IMR-90 (cell line): Measurements from ENCODE around the gene PLVAP. TPM values are rescaled to one million over a fixed set of nuclear protein-coding genes. Genes with fewer than 3 reads are reported as not detected.

Experiments
- ATAC-seq: fragments of 200-7000 bp; cut with Tn5 transposase; 2 replicates; pipeline ENCODE4 v1.9.1; 2020; ENCODE audit warnings: low read depth, mild to moderate bottlenecking, moderate library complexity
- BruUV-seq: library from RNA; stranded (reverse); fragments of 400-500 nt; replicated peaks from 2 replicates; lab custom pipeline; 2021; lab: Mats Ljungman, UMichigan
- CTCF ChIA-PET: fragments of 300-600 bp; formaldehyde crosslinking; extraction: SDS; loops from one replicate; lab custom pipeline; 2021; ENCODE audit warnings: antibody characterized with exemption; lab: Yijun Ruan, JAX
- POLR2A ChIA-PET: fragments of 300-600 bp; sonication (Branson Sonifier 250); formaldehyde crosslinking; loops from one replicate; lab custom pipeline; 2022; ENCODE audit warnings: antibody characterized with exemption; ENCODE audit not compliant: unreplicated experiment; lab: Charles Lee
- DNase-seq: peaks from one replicate; pipeline ENCODE4 v3.0.0; 2013
- H2AFZ ChIP-seq: replicated peaks from 2 replicates; pipeline ENCODE3; 2013; ENCODE audit warnings: low read length, mild to moderate bottlenecking; ENCODE audit not compliant: poor library complexity
- H2AK5ac ChIP-seq: 2 replicates; pipeline ENCODE4 v1.6.1; 2013; ENCODE audit warnings: low read depth, low read length, inconsistent platforms
- H2AK9ac ChIP-seq: replicated peaks from 2 replicates; pipeline ENCODE3; 2013; ENCODE audit warnings: mild to moderate bottlenecking, low read depth, low read length, moderate library complexity; ENCODE audit not compliant: poor library complexity
- H2BK120ac ChIP-seq: 2 replicates; pipeline ENCODE4 v1.6.1; 2013; ENCODE audit warnings: low read depth, low read length, inconsistent platforms
- H2BK15ac ChIP-seq: 3 replicates; pipeline ENCODE4 v1.6.1; 2013; ENCODE audit warnings: low read depth, low read length, inconsistent platforms
- H2BK20ac ChIP-seq: 2 replicates; pipeline ENCODE4 v1.6.1; 2013; ENCODE audit warnings: low read depth, mild to moderate bottlenecking, inconsistent platforms, low read length, moderate library complexity
- H2BK5ac ChIP-seq: 2 replicates; pipeline ENCODE4 v1.6.1; 2013; ENCODE audit warnings: mild to moderate bottlenecking, low read depth, low read length, inconsistent platforms; ENCODE audit not compliant: poor library complexity, severe bottlenecking
- H3K14ac ChIP-seq: replicated peaks from 2 replicates; pipeline ENCODE4 v1.6.1; 2013; ENCODE audit warnings: low read depth, low read length, inconsistent platforms
- H3K18ac ChIP-seq: 2 replicates; pipeline ENCODE4 v1.6.1; 2013; ENCODE audit warnings: low read depth, low read length, control low read depth
- H3K23ac ChIP-seq: 2 replicates; pipeline ENCODE4 v1.6.1; 2013; ENCODE audit warnings: low read depth, low read length, inconsistent platforms
- H3K27ac ChIP-seq: 2 replicates; pipeline ENCODE4 v1.5.1; 2013; ENCODE audit warnings: mild to moderate bottlenecking, control low read depth, low read length; ENCODE audit not compliant: insufficient read depth
- H3K27me3 ChIP-seq: 2 replicates; pipeline ENCODE4 v1.6.1; 2013; ENCODE audit warnings: low read length; ENCODE audit not compliant: control insufficient read depth, insufficient read depth
- H3K36me3 ChIP-seq: 2 replicates; pipeline ENCODE4 v1.6.1; 2013; ENCODE audit warnings: low read length, mixed read lengths; ENCODE audit not compliant: control insufficient read depth, insufficient read depth
- H3K4ac ChIP-seq: 2 replicates; pipeline ENCODE4 v1.6.1; 2013; ENCODE audit warnings: low read depth, low read length, inconsistent platforms
- H3K4me1 ChIP-seq: 2 replicates; pipeline ENCODE4 v1.6.1; 2013; ENCODE audit warnings: low read length, mixed read lengths; ENCODE audit not compliant: control insufficient read depth, insufficient read depth
- H3K4me2 ChIP-seq: 2 replicates; pipeline ENCODE4 v1.6.1; 2013; ENCODE audit warnings: low read depth, mild to moderate bottlenecking, control low read depth, low read length, moderate library complexity
- H3K4me3 ChIP-seq: 2 replicates; pipeline ENCODE4 v1.5.1; 2013; ENCODE audit warnings: low read depth, mild to moderate bottlenecking, control low read depth, low read length, moderate library complexity; ENCODE audit not compliant: insufficient read depth
- H3K56ac ChIP-seq: 2 replicates; pipeline ENCODE4 v1.6.1; 2013; ENCODE audit warnings: low read length, inconsistent platforms; ENCODE audit not compliant: insufficient read depth; ENCODE audit errors: extremely low read depth
- H3K79me1 ChIP-seq, 2 experiments: 2 replicates each; pipeline ENCODE4 v1.6.1; 2013; ENCODE audit warnings: low read length in 2 of 2, inconsistent platforms in 1 of 2, low read depth in 1 of 2
- H3K9ac ChIP-seq: 2 replicates; pipeline ENCODE4 v1.6.1; 2013; ENCODE audit warnings: low read depth, low read length, control low read depth
- H3K9me1 ChIP-seq: 2 replicates; pipeline ENCODE4 v1.6.1; 2013; ENCODE audit warnings: low read length, inconsistent platforms; ENCODE audit not compliant: insufficient read depth
- H3K9me3 ChIP-seq: 2 replicates; pipeline ENCODE4 v1.6.1; 2013; ENCODE audit warnings: low read length; ENCODE audit not compliant: control insufficient read depth, insufficient read depth
- H4K20me1 ChIP-seq: 2 replicates; pipeline ENCODE4 v1.6.1; 2013; ENCODE audit warnings: low read length, inconsistent platforms; ENCODE audit not compliant: insufficient read depth
- H4K5ac ChIP-seq: 2 replicates; pipeline ENCODE4 v1.6.1; 2013; ENCODE audit warnings: mild to moderate bottlenecking, low read depth, low read length, control low read depth
- H4K8ac ChIP-seq, 2 experiments: 2 replicates each; pipeline ENCODE4 v1.6.1; 2013; ENCODE audit warnings: low read depth in 2 of 2, low read length in 2 of 2, control low read depth in 1 of 2, inconsistent platforms in 1 of 2
- H4K91ac ChIP-seq: 2 replicates; pipeline ENCODE4 v1.6.1; 2013; ENCODE audit warnings: low read depth, low read length, inconsistent platforms; ENCODE audit not compliant: insufficient read depth
- BHLHE40 ChIP-seq: fragments of 150-350 bp; IDR thresholded peaks from 2 replicates; pipeline ENCODE4 v1.6.1; 2016; ENCODE audit warnings: mild to moderate bottlenecking, low read depth, low read length
- CEBPB ChIP-seq: IDR thresholded peaks from 2 replicates; pipeline ENCODE4 v1.6.1; 2012; ENCODE audit warnings: low read depth, low read length, improper control_type of control experiment
- CHD1 ChIP-seq: IDR thresholded peaks from 2 replicates; pipeline ENCODE4 v1.6.1; 2012; ENCODE audit warnings: low read depth, low read length, improper control_type of control experiment
- MAFK ChIP-seq: IDR thresholded peaks from 2 replicates; pipeline ENCODE4 v1.6.1; 2012; ENCODE audit warnings: low read depth, low read length, improper control_type of control experiment
- MAZ ChIP-seq: IDR thresholded peaks from 2 replicates; pipeline ENCODE4 v1.6.1; 2012; ENCODE audit warnings: low read depth, mild to moderate bottlenecking, low read length, improper control_type of control experiment, moderate library complexity, borderline replicate concordance
- MXI1 ChIP-seq: IDR thresholded peaks from 2 replicates; pipeline ENCODE4 v1.6.1; 2012; ENCODE audit warnings: low read depth, mild to moderate bottlenecking, low read length, moderate library complexity, borderline replicate concordance
- RAD21 ChIP-seq: IDR thresholded peaks from 2 replicates; pipeline ENCODE4 v1.6.1; 2012; ENCODE audit warnings: low read length, improper control_type of control experiment
- RCOR1 ChIP-seq: IDR thresholded peaks from 2 replicates; pipeline ENCODE4 v1.6.1; 2012; ENCODE audit warnings: mild to moderate bottlenecking, low read length, improper control_type of control experiment; ENCODE audit not compliant: insufficient replicate concordance
- RFX5 ChIP-seq: IDR thresholded peaks from 2 replicates; pipeline ENCODE4 v1.8.0; 2012; ENCODE audit warnings: low read depth, mild to moderate bottlenecking, low read length, moderate library complexity
- SMC3 ChIP-seq: fragments of 150-350 bp; IDR thresholded peaks from 2 replicates; pipeline ENCODE4 v1.6.1; 2016; ENCODE audit warnings: low read depth, mild to moderate bottlenecking, antibody characterized with exemption, low read length, moderate library complexity
- WGBS, 2 experiments: methylation state at CpG; one replicate each; pipeline versions ENCODE4 v1.1.5 to v1.1.7; 2013; ENCODE audit warnings: missing lambda C conversion rate in 2 of 2; ENCODE audit not compliant: insufficient read length in 1 of 2; ENCODE audit errors: extremely low coverage in 2 of 2; 5-methylcytosine and 5-hydroxymethylcytosine counted together
- dilution Hi-C: fragments of 300-500 bp; cut with HindIII; formaldehyde crosslinking; loops from one replicate; pipeline ENCODE4 v1.14.3; 2018; ENCODE audit warnings: low sequenced_read_pairs; ENCODE audit not compliant: unreplicated experiment
- in situ Hi-C: fragments of 300-500 bp; cut with MboI; formaldehyde crosslinking; loops from 3 replicates; pipeline ENCODE4 v1.14.3; 2019; ENCODE audit warnings: low sequenced_read_pairs, inconsistent platforms, mixed read lengths
- intact Hi-C: fragments of 100-400 bp; cut with micrococcal nuclease; formaldehyde crosslinking; loops from 2 replicates; pipeline ENCODE4 v1.10.0; 2022
- polyA plus RNA-seq, 3 experiments: library from polyadenylated mRNA; depleted of rRNA; stranded (reverse); fragments of >200 nt; gene quantifications; 2 replicates each; pipeline ENCODE4 v1.2.3, GENCODE V29; 2012; ENCODE audit warnings: low replicate concordance in 1 of 3
- total RNA-seq: library from RNA; depleted of rRNA; stranded (reverse); fragments of >200 nt; gene quantifications from 2 replicates; pipeline ENCODE4 v1.2.3, GENCODE V29; 2012
- TF ChIP-seq, protein P1 (sequence below): fragments of 150-350 bp; IDR thresholded peaks from 2 replicates; pipeline ENCODE4 v1.6.1; 2016; ENCODE audit warnings: low read depth, mild to moderate bottlenecking, low read length, moderate library complexity, borderline replicate concordance
- TF ChIP-seq, protein P2 (sequence below): conservative IDR thresholded peaks from 2 replicates; pipeline ENCODE4 v1.5.1; 2012; ENCODE audit warnings: mild to moderate bottlenecking, low read depth, low read length, improper control_type of control experiment

The PLVAP gene
- total and polyA plus RNA-seq, 2 of the 4 experiments (the other 2 are of a cell fraction) = not detected

DNA sequence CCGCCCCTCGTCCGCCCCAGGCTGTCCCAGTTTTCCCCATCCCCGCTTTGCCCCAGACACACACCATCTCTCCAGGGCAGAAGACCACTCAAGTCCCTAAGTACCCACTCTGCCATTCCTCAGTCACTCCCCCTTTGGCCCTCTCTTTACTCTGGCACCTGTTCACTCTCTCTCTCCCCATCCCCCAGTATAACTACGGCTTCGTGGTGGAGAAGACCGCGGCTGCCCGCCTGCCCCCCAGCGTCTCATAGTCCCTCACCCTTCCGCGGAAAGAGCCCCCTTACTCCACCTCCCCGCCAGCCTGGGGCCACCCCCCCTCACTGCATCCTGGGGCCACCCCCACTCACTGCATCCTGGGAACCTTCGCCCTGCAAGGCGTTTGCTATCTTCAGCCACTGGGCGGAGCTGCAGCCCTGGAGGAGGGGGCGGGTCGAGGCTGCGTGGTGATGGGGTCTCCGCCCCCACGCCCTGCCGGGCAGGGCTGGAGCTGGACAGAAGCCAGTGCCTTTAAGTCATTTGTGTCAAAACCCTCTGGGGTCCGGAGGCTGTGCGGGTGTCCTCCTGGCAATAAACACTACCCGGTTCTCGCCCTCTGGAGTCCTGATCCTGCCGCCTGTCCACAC, 47.7 kb upstream of the PLVAP start:
- in situ Hi-C loops (no loop called here), intact Hi-C loops (no loop called here), dilution Hi-C loops (no loop called here)
- no peak overlapping the region for H2BK5ac ChIP-seq
- no peaks in the 10 kb centered on the region for H3K9me3 ChIP-seq
- no peak overlapping the region for H3K4me3 ChIP-seq
- H3K27ac ChIP-seq = no peak overlapping the region
- H2AK5ac ChIP-seq = no peak overlapping the region
- H2AK9ac ChIP-seq = no peak overlapping the region
- peaks cover 5% of the 10 kb centered on the region; the same call in 1 of the 2 replicates for H3K36me3 ChIP-seq
- 0 out of 2 replicates have a peak, but pooled peaks cover 2% of the 10 kb centered on the region for H3K4me1 ChIP-seq
- H4K20me1 ChIP-seq = no peaks in the 10 kb centered on the region
- no peak overlapping the region for H3K4ac ChIP-seq
- ATAC-seq (peak; percentile 86), DNase-seq (peak; percentile 23)
- BruUV-seq = no TSS peak
- 0 out of 2 replicates have a peak, but pooled peaks cover 3% of the 10 kb centered on the region for H3K9me1 ChIP-seq
- H3K27me3 ChIP-seq = no peaks in the 10 kb centered on the region
- H3K9ac ChIP-seq = no peak overlapping the region
- CTCF ChIA-PET = no interaction called here
- no peak overlapping the region for H2BK20ac ChIP-seq
- H4K5ac ChIP-seq = no peak overlapping the region
- H4K8ac ChIP-seq = no peak overlapping the region
- no peak overlapping the region for H3K23ac ChIP-seq
- H3K14ac ChIP-seq = no peak overlapping the region
- no peak overlapping the region for H4K91ac ChIP-seq
- TF ChIP-seq MAFK (no peak), MXI1 (no peak), MAZ (no peak), SMC3 (no peak), RCOR1 (no peak), BHLHE40 (no peak), RAD21 (peak; percentile 35; the same call in 1 of the 2 replicates), CHD1 (no peak), RFX5 (no peak), CEBPB (no peak)
- TF ChIP-seq, protein P1, sequence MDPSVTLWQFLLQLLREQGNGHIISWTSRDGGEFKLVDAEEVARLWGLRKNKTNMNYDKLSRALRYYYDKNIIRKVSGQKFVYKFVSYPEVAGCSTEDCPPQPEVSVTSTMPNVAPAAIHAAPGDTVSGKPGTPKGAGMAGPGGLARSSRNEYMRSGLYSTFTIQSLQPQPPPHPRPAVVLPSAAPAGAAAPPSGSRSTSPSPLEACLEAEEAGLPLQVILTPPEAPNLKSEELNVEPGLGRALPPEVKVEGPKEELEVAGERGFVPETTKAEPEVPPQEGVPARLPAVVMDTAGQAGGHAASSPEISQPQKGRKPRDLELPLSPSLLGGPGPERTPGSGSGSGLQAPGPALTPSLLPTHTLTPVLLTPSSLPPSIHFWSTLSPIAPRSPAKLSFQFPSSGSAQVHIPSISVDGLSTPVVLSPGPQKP = no peak
- TF ChIP-seq, protein P2, sequence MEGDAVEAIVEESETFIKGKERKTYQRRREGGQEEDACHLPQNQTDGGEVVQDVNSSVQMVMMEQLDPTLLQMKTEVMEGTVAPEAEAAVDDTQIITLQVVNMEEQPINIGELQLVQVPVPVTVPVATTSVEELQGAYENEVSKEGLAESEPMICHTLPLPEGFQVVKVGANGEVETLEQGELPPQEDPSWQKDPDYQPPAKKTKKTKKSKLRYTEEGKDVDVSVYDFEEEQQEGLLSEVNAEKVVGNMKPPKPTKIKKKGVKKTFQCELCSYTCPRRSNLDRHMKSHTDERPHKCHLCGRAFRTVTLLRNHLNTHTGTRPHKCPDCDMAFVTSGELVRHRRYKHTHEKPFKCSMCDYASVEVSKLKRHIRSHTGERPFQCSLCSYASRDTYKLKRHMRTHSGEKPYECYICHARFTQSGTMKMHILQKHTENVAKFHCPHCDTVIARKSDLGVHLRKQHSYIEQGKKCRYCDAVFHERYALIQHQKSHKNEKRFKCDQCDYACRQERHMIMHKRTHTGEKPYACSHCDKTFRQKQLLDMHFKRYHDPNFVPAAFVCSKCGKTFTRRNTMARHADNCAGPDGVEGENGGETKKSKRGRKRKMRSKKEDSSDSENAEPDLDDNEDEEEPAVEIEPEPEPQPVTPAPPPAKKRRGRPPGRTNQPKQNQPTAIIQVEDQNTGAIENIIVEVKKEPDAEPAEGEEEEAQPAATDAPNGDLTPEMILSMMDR = peak; percentile 46
- no peak overlapping the region for H3K56ac ChIP-seq
- POLR2A ChIA-PET = no interaction called here
- no peak overlapping the region for H2BK120ac ChIP-seq
- H3K79me1 ChIP-seq = peaks cover 5 to 9% of the 10 kb centered on the region in 2 experiments; a peak in 3 of 4 replicates
- H2BK15ac ChIP-seq = no peak overlapping the region
- no peak overlapping the region for H3K4me2 ChIP-seq
- 30% methylated on average over 6 of the region's 27 CpGs; no CpG with 5 or more reads in 1 of the 2 experiments for WGBS, 2 experiments
- H3K18ac ChIP-seq = no peak overlapping the region
- H2AFZ ChIP-seq = peak overlapping the region; percentile 56
